Lower leg skin (tissue), 4 donors: ENCODE measurements around the gene DNAJB4. TPM values are rescaled to one million over a fixed set of nuclear protein-coding genes. Genes with fewer than 3 reads are reported as not detected.

ENCODE experiments used
- DNase-seq, 2 donors: peaks; one replicate each; pipeline ENCODE4 v3.0.0-alpha.2; 2019; ENCODE audit warnings: low spot score in 2 of 2
- H3K4me3 ChIP-seq: fragments of 200-600 bp; sonication (generic); 2 replicates; pipeline ENCODE4 v1.5.1; 2017; ENCODE audit warnings: mild to moderate bottlenecking, low read depth; ENCODE audit not compliant: poor library complexity, severe bottlenecking
- POLR2A ChIP-seq, 2 donors: fragments of 450-650 bp; IDR thresholded peaks; one replicate each; pipeline ENCODE4 v1.6.1; 2016 to 2017; ENCODE audit warnings: antibody characterized with exemption in 2 of 2, mild to moderate bottlenecking in 1 of 2, moderate library complexity in 1 of 2
- WGBS, 2 donors: methylation state at CpG; one replicate each; pipeline ENCODE4 v1.1.5; 2018; 5-methylcytosine and 5-hydroxymethylcytosine counted together
- intact Hi-C: fragments of 100-400 bp; cut with DNase I; formaldehyde crosslinking; loops from one replicate; pipeline ENCODE4 v1.15.0; 2023; ENCODE audit warnings: low total_unique reads
- total RNA-seq, 4 donors: library from RNA; depleted of rRNA; stranded (reverse); fragments of >200 nt; gene quantifications; one replicate each; pipeline ENCODE4 v1.1.0, GENCODE V29; 2016
- TF ChIP-seq, protein P1 (sequence below), 3 donors: fragments of 450-650 bp; IDR thresholded peaks; one replicate each; pipeline ENCODE4 v1.5.1; 2016; ENCODE audit warnings: antibody characterized with exemption in 3 of 3, mild to moderate bottlenecking in 3 of 3, moderate library complexity in 2 of 3

The DNAJB4 gene
- total RNA-seq, 4 donors from 2014 or later: 9.3 to 15.5 (median 13.6) TPM

GRCh38 chr1:78033797-78034172 lies 29.0 kb downstream of the DNAJB4 start:
- TF ChIP-seq POLR2A (IDR thresholded peaks at IDR 0.05): no peak
- TF ChIP-seq, protein P1, sequence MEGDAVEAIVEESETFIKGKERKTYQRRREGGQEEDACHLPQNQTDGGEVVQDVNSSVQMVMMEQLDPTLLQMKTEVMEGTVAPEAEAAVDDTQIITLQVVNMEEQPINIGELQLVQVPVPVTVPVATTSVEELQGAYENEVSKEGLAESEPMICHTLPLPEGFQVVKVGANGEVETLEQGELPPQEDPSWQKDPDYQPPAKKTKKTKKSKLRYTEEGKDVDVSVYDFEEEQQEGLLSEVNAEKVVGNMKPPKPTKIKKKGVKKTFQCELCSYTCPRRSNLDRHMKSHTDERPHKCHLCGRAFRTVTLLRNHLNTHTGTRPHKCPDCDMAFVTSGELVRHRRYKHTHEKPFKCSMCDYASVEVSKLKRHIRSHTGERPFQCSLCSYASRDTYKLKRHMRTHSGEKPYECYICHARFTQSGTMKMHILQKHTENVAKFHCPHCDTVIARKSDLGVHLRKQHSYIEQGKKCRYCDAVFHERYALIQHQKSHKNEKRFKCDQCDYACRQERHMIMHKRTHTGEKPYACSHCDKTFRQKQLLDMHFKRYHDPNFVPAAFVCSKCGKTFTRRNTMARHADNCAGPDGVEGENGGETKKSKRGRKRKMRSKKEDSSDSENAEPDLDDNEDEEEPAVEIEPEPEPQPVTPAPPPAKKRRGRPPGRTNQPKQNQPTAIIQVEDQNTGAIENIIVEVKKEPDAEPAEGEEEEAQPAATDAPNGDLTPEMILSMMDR (IDR thresholded peaks at IDR 0.05): no peak
- DNase-seq: no peak
- intact Hi-C loops: no loop called here
- no peak overlapping the region for H3K4me3 ChIP-seq
- WGBS, 2 donors: 43 to 52% methylated on average over 3 of the region's 3 CpGs

- TF ChIP-seq POLR2A (IDR thresholded peaks at IDR 0.05): no peak
- intact Hi-C loops: no loop called here
- WGBS, 2 donors: 89 to 91% methylated on average over 2 of the region's 2 CpGs
- H3K4me3 ChIP-seq: no peak overlapping the region
- no peak for DNase-seq
Observed at GRCh38 chr1:78035121-78035520, 30.4 kb downstream of the DNAJB4 start.

- no peak for DNase-seq
- WGBS, 2 donors: 75 to 77% methylated on average over 5 of the region's 5 CpGs
- TF ChIP-seq, protein P1 (IDR thresholded peaks at IDR 0.05): no peak
- TF ChIP-seq POLR2A (IDR thresholded peaks at IDR 0.05): no peak
- intact Hi-C loops: no loop called here
- H3K4me3 ChIP-seq: no peak overlapping the region
Observed at GRCh38 chr1:78036450-78036849, 31.7 kb downstream of the DNAJB4 start.

DNA sequence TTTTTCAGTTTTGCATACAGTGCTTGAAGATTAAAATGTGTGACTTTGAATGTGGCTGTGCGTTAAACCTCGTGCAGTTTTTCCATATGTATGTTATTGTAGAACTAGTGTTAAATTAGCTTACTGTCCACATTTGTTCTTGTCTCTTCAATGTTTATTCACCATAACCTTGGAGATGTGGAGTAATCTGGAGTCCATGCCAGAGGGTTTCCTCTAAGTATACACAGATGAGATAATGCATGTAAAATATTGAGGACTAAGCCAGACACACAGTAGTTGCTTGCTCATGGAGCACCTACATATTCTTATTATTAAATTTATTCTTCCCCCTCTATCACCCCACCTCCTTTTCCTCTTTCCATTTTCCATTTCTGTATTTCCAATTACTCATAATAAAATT lies 33.3 kb downstream of the DNAJB4 start:
- 38 to 42% methylated on average over 2 of the region's 2 CpGs for WGBS, 2 donors
- intact Hi-C loops: no loop called here
- no peak overlapping the region for H3K4me3 ChIP-seq
- DNase-seq: no peak
- TF ChIP-seq, protein P1 (IDR thresholded peaks at IDR 0.05): no peak
- no peak for TF ChIP-seq POLR2A (IDR thresholded peaks at IDR 0.05)

DNA sequence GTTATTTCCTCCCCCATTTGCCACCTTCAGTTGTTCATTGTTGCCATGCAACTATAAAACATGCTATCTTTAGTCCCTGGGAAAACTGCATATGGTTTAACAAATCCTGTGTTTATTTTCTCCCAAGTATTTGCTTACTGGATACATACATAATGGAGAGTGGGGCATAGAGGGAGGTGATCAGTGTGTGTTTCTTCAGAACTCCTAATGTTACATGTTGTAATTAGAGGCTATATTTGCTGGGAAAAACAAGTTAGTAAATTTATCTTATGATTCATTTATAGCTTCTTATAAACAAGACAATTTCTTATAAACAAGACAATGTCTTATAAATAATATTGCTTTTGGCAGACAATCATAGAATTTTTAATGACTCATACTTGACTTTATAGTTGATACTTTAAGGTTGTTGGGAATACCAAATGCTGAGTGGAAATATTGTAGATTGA lies 33.8 kb downstream of the DNAJB4 start:
- no peak for TF ChIP-seq POLR2A (IDR thresholded peaks at IDR 0.05)
- TF ChIP-seq, protein P1 (IDR thresholded peaks at IDR 0.05): no peak
- no peak overlapping the region for H3K4me3 ChIP-seq
- intact Hi-C loops: no loop called here
- DNase-seq: no peak

- intact Hi-C loops: no loop called here
- TF ChIP-seq, protein P1 (IDR thresholded peaks at IDR 0.05): no peak
- TF ChIP-seq POLR2A (IDR thresholded peaks at IDR 0.05): no peak
- 45 to 55% methylated on average over 3 of the region's 3 CpGs for WGBS, 2 donors
- DNase-seq: no peak
- no peak overlapping the region for H3K4me3 ChIP-seq
Observed at GRCh38 chr1:78040484-78041089, 35.8 kb downstream of the DNAJB4 start.
